HepG2 (cell line): Measurements from ENCODE around the gene PAIP2. TPM values are rescaled to one million over a fixed set of nuclear protein-coding genes. Genes with fewer than 3 reads are reported as not detected.

ENCODE experiments used
- ATF7-NPFF ChIP-seq: sonication (generic); formaldehyde crosslinking; IDR thresholded peaks from 2 replicates; pipeline ENCODE4 v1.8.1; 2023; ENCODE audit warnings: mild to moderate bottlenecking, low read depth, missing genetic modification reagents, moderate library complexity
- HOXA9 ChIP-seq: sonication (generic); formaldehyde crosslinking; IDR thresholded peaks from 2 replicates; pipeline ENCODE4 v1.8.1; 2022; ENCODE audit warnings: missing genetic modification reagents, mild to moderate bottlenecking, moderate library complexity, borderline replicate concordance
- NFAT5 ChIP-seq: sonication (generic); formaldehyde crosslinking; IDR thresholded peaks from 2 replicates; pipeline ENCODE4 v1.4.0; 2020; ENCODE audit warnings: missing genetic modification reagents
- NFATC3 ChIP-seq: sonication (generic); formaldehyde crosslinking; IDR thresholded peaks from 2 replicates; pipeline ENCODE4 v1.5.1; 2020; ENCODE audit warnings: mild to moderate bottlenecking, missing genetic modification reagents
- NFE2L1 ChIP-seq: sonication (generic); formaldehyde crosslinking; IDR thresholded peaks from 2 replicates; pipeline ENCODE4 v1.4.0; 2020; ENCODE audit warnings: missing genetic modification reagents, mild to moderate bottlenecking, borderline replicate concordance
- RFX3 ChIP-seq: IDR thresholded peaks from 2 replicates; pipeline ENCODE4 v1.6.1; 2016; ENCODE audit warnings: missing biosample characterization, missing genetic modification reagents
- SAFB2 ChIP-seq: sonication (generic); formaldehyde crosslinking; IDR thresholded peaks from 2 replicates; pipeline ENCODE4 v1.5.1; 2020; ENCODE audit warnings: missing genetic modification reagents, low read depth, mild to moderate bottlenecking, borderline replicate concordance
- TCF7 ChIP-seq: sonication (generic); IDR thresholded peaks from 2 replicates; pipeline ENCODE4 v1.6.1; 2016; ENCODE audit warnings: antibody characterized with exemption, low read depth
- TERF1 ChIP-seq: sonication (generic); formaldehyde crosslinking; IDR thresholded peaks from 2 replicates; pipeline ENCODE4 v1.8.0; 2022; ENCODE audit warnings: mild to moderate bottlenecking, missing genetic modification reagents, moderate library complexity
- ZBTB8A ChIP-seq: sonication (generic); formaldehyde crosslinking; IDR thresholded peaks from 2 replicates; pipeline ENCODE4 v1.4.0; 2020; ENCODE audit warnings: mild to moderate bottlenecking, low read depth, missing genetic modification reagents, borderline replicate concordance
- ZKSCAN1 ChIP-seq: fragments of 150-350 bp; IDR thresholded peaks from 2 replicates; pipeline ENCODE4 v1.6.1; 2014; ENCODE audit warnings: low read length
- ZKSCAN5 ChIP-seq: sonication (generic); formaldehyde crosslinking; IDR thresholded peaks from 2 replicates; pipeline ENCODE4 v1.5.1; 2020; ENCODE audit warnings: mild to moderate bottlenecking, missing genetic modification reagents
- ZKSCAN8 ChIP-seq: IDR thresholded peaks from 2 replicates; pipeline ENCODE4 v1.6.1; 2016; ENCODE audit warnings: borderline replicate concordance, missing genetic modification reagents, missing compliant biosample characterization
- ZNF724P ChIP-seq: sonication (generic); formaldehyde crosslinking; IDR thresholded peaks from 2 replicates; pipeline ENCODE4 v1.8.0; 2022; ENCODE audit warnings: missing genetic modification reagents, borderline replicate concordance
- ZNF776 ChIP-seq: sonication (generic); formaldehyde crosslinking; IDR thresholded peaks from 2 replicates; pipeline ENCODE4 v1.4.0; 2020; ENCODE audit warnings: mild to moderate bottlenecking, missing genetic modification reagents
- ZSCAN20 ChIP-seq: sonication (generic); formaldehyde crosslinking; IDR thresholded peaks from 2 replicates; pipeline ENCODE4 v1.4.0; 2020; ENCODE audit warnings: missing genetic modification reagents, mild to moderate bottlenecking, borderline replicate concordance
- polyA plus RNA-seq, 8 experiments: library from polyadenylated mRNA; depleted of rRNA in 3 of 8; stranded (reverse) in 7 of 8; unstranded in 1 of 8; fragments of >200 nt; fragmentation: Illumina TruSeq in 4 of 8; extraction: Trizol in 4 of 8; gene quantifications; 2 replicates each; pipeline versions ENCODE4 v1.2.1 to v1.2.3, GENCODE V29; 2011 to 2016; ENCODE audit warnings: low read depth in 4 of 8, missing spikeins in 1 of 8, mixed read lengths in 1 of 8; ENCODE audit not compliant: insufficient read depth in 1 of 8
- total RNA-seq, 5 experiments: library from RNA; depleted of rRNA; stranded (reverse); fragments of >200 nt; fragmentation: Illumina TruSeq; extraction: Trizol; gene quantifications; 2 replicates each; pipeline ENCODE4 v1.2.3, GENCODE V29; 2016; ENCODE audit warnings: low read depth in 1 of 5
- TF ChIP-seq, protein P1 (sequence below): IDR thresholded peaks from 2 replicates; pipeline ENCODE4 v1.6.1; 2016; ENCODE audit warnings: low read depth, missing genetic modification reagents, missing compliant biosample characterization

Gene PAIP2
- total and polyA plus RNA-seq, 2 of the 13 experiments (the other 11 are each of a cell fraction or from before 2014, with no cell fraction given), result 61.5 to 76.3 TPM

DNA sequence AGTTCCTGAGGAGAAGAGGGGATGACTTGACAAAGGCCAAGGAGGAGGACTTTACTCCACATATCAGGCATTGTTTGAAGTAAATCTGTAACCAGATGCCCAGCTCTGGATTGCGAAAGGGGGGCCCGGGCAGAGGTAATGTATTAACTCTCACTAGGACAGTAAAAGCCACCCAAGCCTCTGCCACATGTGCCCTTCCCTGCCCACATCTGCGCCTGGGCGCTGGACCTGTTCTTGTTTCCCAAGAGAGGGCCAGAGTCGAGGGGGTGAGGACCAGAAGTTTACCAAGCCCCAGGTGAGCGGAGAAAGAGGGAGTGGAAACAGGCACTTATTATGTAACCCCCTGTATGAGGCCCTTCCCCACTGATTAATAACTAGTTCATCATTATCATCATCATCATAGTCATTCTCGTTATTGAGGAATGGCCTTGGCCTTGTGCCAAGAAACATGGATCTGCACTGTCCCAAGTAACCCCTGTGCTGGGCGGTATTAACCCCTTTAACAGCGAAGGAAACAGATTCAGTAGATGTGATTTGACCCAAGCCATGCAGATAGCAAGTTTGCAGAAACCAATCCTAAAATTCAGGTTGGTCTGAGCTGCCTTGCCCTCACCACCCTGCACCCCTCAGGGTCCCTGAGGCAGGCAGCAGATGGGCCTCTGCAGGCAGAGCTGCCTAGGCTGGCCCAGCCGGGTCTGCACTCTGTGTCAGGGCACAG is 41.8 kb downstream of the PAIP2 start, which contains the start of gene SLC23A1 (continued):
- TF ChIP-seq NFAT5 (no peak), ZKSCAN5 (CRISPR knock-in tag) (no peak), RFX3 (CRISPR knock-in tag) (no peak), TERF1 (CRISPR knock-in tag) (no peak), SAFB2 (no peak), ZBTB8A (CRISPR knock-in tag) (no peak), ATF7-NPFF (no peak), HOXA9 (CRISPR knock-in tag) (no peak), NFATC3 (CRISPR knock-in tag) (no peak), NFE2L1 (no peak), ZNF724P (CRISPR knock-in tag) (0 out of 2 replicates have a peak, but pooled peaks have one; percentile 51), ZKSCAN8 (CRISPR knock-in tag) (no peak), ZNF776 (CRISPR knock-in tag) (no peak), ZKSCAN1 (no peak), TCF7 (0 out of 2 replicates have a peak, but pooled peaks have one; percentile 24), ZSCAN20 (no peak)
- TF ChIP-seq, protein P1, sequence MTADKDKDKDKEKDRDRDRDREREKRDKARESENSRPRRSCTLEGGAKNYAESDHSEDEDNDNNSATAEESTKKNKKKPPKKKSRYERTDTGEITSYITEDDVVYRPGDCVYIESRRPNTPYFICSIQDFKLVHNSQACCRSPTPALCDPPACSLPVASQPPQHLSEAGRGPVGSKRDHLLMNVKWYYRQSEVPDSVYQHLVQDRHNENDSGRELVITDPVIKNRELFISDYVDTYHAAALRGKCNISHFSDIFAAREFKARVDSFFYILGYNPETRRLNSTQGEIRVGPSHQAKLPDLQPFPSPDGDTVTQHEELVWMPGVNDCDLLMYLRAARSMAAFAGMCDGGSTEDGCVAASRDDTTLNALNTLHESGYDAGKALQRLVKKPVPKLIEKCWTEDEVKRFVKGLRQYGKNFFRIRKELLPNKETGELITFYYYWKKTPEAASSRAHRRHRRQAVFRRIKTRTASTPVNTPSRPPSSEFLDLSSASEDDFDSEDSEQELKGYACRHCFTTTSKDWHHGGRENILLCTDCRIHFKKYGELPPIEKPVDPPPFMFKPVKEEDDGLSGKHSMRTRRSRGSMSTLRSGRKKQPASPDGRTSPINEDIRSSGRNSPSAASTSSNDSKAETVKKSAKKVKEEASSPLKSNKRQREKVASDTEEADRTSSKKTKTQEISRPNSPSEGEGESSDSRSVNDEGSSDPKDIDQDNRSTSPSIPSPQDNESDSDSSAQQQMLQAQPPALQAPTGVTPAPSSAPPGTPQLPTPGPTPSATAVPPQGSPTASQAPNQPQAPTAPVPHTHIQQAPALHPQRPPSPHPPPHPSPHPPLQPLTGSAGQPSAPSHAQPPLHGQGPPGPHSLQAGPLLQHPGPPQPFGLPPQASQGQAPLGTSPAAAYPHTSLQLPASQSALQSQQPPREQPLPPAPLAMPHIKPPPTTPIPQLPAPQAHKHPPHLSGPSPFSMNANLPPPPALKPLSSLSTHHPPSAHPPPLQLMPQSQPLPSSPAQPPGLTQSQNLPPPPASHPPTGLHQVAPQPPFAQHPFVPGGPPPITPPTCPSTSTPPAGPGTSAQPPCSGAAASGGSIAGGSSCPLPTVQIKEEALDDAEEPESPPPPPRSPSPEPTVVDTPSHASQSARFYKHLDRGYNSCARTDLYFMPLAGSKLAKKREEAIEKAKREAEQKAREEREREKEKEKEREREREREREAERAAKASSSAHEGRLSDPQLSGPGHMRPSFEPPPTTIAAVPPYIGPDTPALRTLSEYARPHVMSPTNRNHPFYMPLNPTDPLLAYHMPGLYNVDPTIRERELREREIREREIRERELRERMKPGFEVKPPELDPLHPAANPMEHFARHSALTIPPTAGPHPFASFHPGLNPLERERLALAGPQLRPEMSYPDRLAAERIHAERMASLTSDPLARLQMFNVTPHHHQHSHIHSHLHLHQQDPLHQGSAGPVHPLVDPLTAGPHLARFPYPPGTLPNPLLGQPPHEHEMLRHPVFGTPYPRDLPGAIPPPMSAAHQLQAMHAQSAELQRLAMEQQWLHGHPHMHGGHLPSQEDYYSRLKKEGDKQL, result no peak
